SK-N-SH (cell line): ENCODE measurements around the gene CD79A. TPM values are rescaled to one million over a fixed set of nuclear protein-coding genes. Genes with fewer than 3 reads are reported as not detected.
A peak's percentile ranks its signal among the peaks of the same experiment; 100 is the strongest.

ENCODE experiments used
- CTCF ChIA-PET: fragments of 300-600, 350-600 bp; formaldehyde crosslinking; extraction: SDS; loops from one replicate; lab custom pipeline; 2021; lab: Yijun Ruan, JAX
- POLR2A ChIA-PET: fragments of 350-600 bp; sonication (Branson Sonifier 250); formaldehyde crosslinking; extraction: SDS; loops from one replicate; lab custom pipeline; 2020; ENCODE audit warnings: antibody characterized with exemption, inconsistent platforms; lab: Yijun Ruan, JAX
- DNase-seq: peaks from one replicate; pipeline ENCODE4 v3.0.0; 2012
- H2AFZ ChIP-seq: fragments of 200-600 bp; sonication (generic); 2 replicates; pipeline ENCODE4 v1.8.1; 2016; ENCODE audit warnings: antibody characterized with exemption, mild to moderate bottlenecking, low read depth
- H3F3A ChIP-seq: fragments of 200-600 bp; sonication (generic); replicated peaks from 2 replicates; pipeline ENCODE3; 2016; ENCODE audit warnings: antibody characterized with exemption, mild to moderate bottlenecking; ENCODE audit not compliant: insufficient read depth
- H3K27ac ChIP-seq, 2 experiments: fragments of 200-500 bp in 1 of 2; fragments of 200-600 bp in 1 of 2; sonication (Bioruptor generic) in 1 of 2; sonication (generic), shearing (Covaris generic) in 1 of 2; 2 replicates each; pipeline versions ENCODE4 v1.5.1 to v1.6.1; 2014 to 2016; ENCODE audit warnings: low read depth in 2 of 2, inconsistent platforms in 1 of 2, low read length in 1 of 2, mild to moderate bottlenecking in 1 of 2, mixed read lengths in 1 of 2
- H3K27me3 ChIP-seq: fragments of 200-600 bp; sonication (generic), shearing (Covaris generic); 2 replicates; pipeline ENCODE4 v1.6.1; 2016; ENCODE audit warnings: mixed run types; ENCODE audit not compliant: insufficient read depth
- H3K36me3 ChIP-seq, 2 experiments: fragments of 200-500 bp in 1 of 2; fragments of 200-600 bp in 1 of 2; sonication (Bioruptor generic) in 1 of 2; sonication (generic) in 1 of 2; replicated peaks in 1 of 2; 2 replicates each; pipeline versions ENCODE3 to v1.5.1; 2014 to 2016; ENCODE audit warnings: low read length in 1 of 2, mild to moderate bottlenecking in 1 of 2; ENCODE audit not compliant: insufficient read depth in 2 of 2, control insufficient read depth in 1 of 2
- H3K4me1 ChIP-seq, 2 experiments: fragments of 200-500 bp in 1 of 2; fragments of 200-600 bp in 1 of 2; sonication (Bioruptor generic) in 1 of 2; sonication (generic), shearing (Covaris generic) in 1 of 2; 2 replicates each; pipeline versions ENCODE4 v1.5.1 to v1.6.1; 2014 to 2016; ENCODE audit warnings: low read depth in 1 of 2, low read length in 1 of 2, mixed run types in 1 of 2; ENCODE audit not compliant: insufficient read depth in 2 of 2, control insufficient read depth in 1 of 2
- H3K4me2 ChIP-seq: fragments of 200-600 bp; sonication (generic), shearing (Covaris generic); 2 replicates; pipeline ENCODE4 v1.6.1; 2017; ENCODE audit warnings: mixed run types
- H3K4me3 ChIP-seq, 2 experiments: fragments of 200-500 bp in 1 of 2; fragments of 200-600 bp in 1 of 2; sonication (Bioruptor generic) in 1 of 2; sonication (generic), shearing (Covaris generic) in 1 of 2; 2 replicates each; pipeline versions ENCODE4 v1.5.1 to v1.8.1; 2014 to 2016; ENCODE audit warnings: low read depth in 2 of 2, inconsistent platforms in 1 of 2, low read length in 1 of 2, mild to moderate bottlenecking in 1 of 2, mixed read lengths in 1 of 2, moderate library complexity in 1 of 2
- H3K79me2 ChIP-seq: fragments of 200-600 bp; sonication (generic); 2 replicates; pipeline ENCODE4 v1.8.1; 2017; ENCODE audit warnings: mild to moderate bottlenecking; ENCODE audit not compliant: insufficient read depth
- H3K9ac ChIP-seq: fragments of 200-600 bp; sonication (generic); 2 replicates; pipeline ENCODE4 v1.6.1; 2017; ENCODE audit warnings: mixed run types
- H3K9me2 ChIP-seq: fragments of 200-600 bp; sonication (generic); 2 replicates; pipeline ENCODE4 v1.6.1; 2017; ENCODE audit warnings: mixed run types
- H3K9me3 ChIP-seq: fragments of 200-600 bp; sonication (generic); 2 replicates; pipeline ENCODE4 v1.6.1; 2017; ENCODE audit warnings: mixed run types, mild to moderate bottlenecking, moderate library complexity
- H4K20me1 ChIP-seq: fragments of 200-600 bp; sonication (generic); 2 replicates; pipeline ENCODE4 v1.6.1; 2017; ENCODE audit warnings: mild to moderate bottlenecking, mixed run types; ENCODE audit not compliant: insufficient read depth
- ELF1 ChIP-seq: IDR thresholded peaks from 2 replicates; pipeline ENCODE4 v1.4.0; 2012
- EP300 ChIP-seq, 2 experiments: IDR thresholded peaks; 2 replicates each; pipeline versions ENCODE4 v1.4.0 to v1.6.1; 2012; ENCODE audit warnings: borderline replicate concordance in 1 of 2, low read depth in 1 of 2, low read length in 1 of 2
- EZH2phosphoT487 ChIP-seq: fragments of 200-600 bp; sonication (generic); IDR thresholded peaks from 2 replicates; pipeline ENCODE4 v1.6.1; 2017; ENCODE audit warnings: low read depth, mixed run types, mild to moderate bottlenecking, antibody characterized with exemption, moderate library complexity, borderline replicate concordance
- FOSL2 ChIP-seq: IDR thresholded peaks from 2 replicates; pipeline ENCODE4 v1.4.0; 2012; ENCODE audit warnings: low read depth, mild to moderate bottlenecking, moderate library complexity, borderline replicate concordance
- GATA2 ChIP-seq: sonication (generic); formaldehyde crosslinking; IDR thresholded peaks from 2 replicates; pipeline ENCODE4 v1.5.0; 2020; ENCODE audit warnings: mild to moderate bottlenecking, missing genetic modification reagents
- JUND ChIP-seq: IDR thresholded peaks from 2 replicates; pipeline ENCODE4 v1.4.0; 2012
- MEF2A ChIP-seq: IDR thresholded peaks from 2 replicates; pipeline ENCODE4 v1.4.0; 2012; ENCODE audit warnings: low read depth, borderline replicate concordance
- MXI1 ChIP-seq: IDR thresholded peaks from 2 replicates; pipeline ENCODE4 v1.6.1; 2012; ENCODE audit warnings: mild to moderate bottlenecking, low read depth, low read length, improper control_type of control experiment
- NFIC ChIP-seq: IDR thresholded peaks from 2 replicates; pipeline ENCODE4 v1.4.0; 2012; ENCODE audit warnings: borderline replicate concordance
- NRF1 ChIP-seq: IDR thresholded peaks from 2 replicates; pipeline ENCODE4 v1.6.1; 2012; ENCODE audit warnings: low read depth, mild to moderate bottlenecking, low read length
- RAD21 ChIP-seq: IDR thresholded peaks from 2 replicates; pipeline ENCODE4 v1.6.1; 2012; ENCODE audit warnings: mild to moderate bottlenecking, low read length
- RXRA ChIP-seq: IDR thresholded peaks from 2 replicates; pipeline ENCODE4 v1.4.0; 2012; ENCODE audit warnings: low read depth, mild to moderate bottlenecking, borderline replicate concordance
- TCF12 ChIP-seq: IDR thresholded peaks from 2 replicates; pipeline ENCODE4 v1.4.0; 2012
- YY1 ChIP-seq: IDR thresholded peaks from 2 replicates; pipeline ENCODE4 v1.4.0; 2012; ENCODE audit warnings: low read depth, mild to moderate bottlenecking
- WGBS: methylation state at CpG from one replicate; pipeline ENCODE4 v1.1.6; 2017; ENCODE audit warnings: low lambda C conversion rate; 5-methylcytosine and 5-hydroxymethylcytosine counted together
- polyA plus RNA-seq, 3 experiments: library from polyadenylated mRNA; depleted of rRNA; stranded (reverse); fragments of >200 nt; gene quantifications; 2 replicates each; pipeline ENCODE4 v1.2.3, GENCODE V29; 2012
- TF ChIP-seq, protein P1 (sequence below): fragments of 150-350 bp; IDR thresholded peaks from 2 replicates; pipeline ENCODE4 v1.6.1; 2016; ENCODE audit warnings: mild to moderate bottlenecking, low read depth, low read length
- TF ChIP-seq, protein P2 (sequence below): IDR thresholded peaks from 2 replicates; pipeline ENCODE4; 2012
- TF ChIP-seq, protein P3 (sequence below): IDR thresholded peaks from 2 replicates; pipeline ENCODE4 v1.4.0; 2012; ENCODE audit warnings: low read depth
- TF ChIP-seq, protein P4 (sequence below): IDR thresholded peaks from 2 replicates; pipeline ENCODE4 v1.4.0; 2012; ENCODE audit warnings: low read depth, borderline replicate concordance
- TF ChIP-seq, protein P5 (sequence below): fragments of 150-350 bp; IDR thresholded peaks from 2 replicates; pipeline ENCODE4 v1.6.1; 2017; ENCODE audit warnings: antibody characterized with exemption, low read length, low read depth, borderline replicate concordance

The CD79A gene
- polyA plus RNA-seq, 1 of the 3 experiments (the other 2 are of a cell fraction), result 0.20 TPM

DNA sequence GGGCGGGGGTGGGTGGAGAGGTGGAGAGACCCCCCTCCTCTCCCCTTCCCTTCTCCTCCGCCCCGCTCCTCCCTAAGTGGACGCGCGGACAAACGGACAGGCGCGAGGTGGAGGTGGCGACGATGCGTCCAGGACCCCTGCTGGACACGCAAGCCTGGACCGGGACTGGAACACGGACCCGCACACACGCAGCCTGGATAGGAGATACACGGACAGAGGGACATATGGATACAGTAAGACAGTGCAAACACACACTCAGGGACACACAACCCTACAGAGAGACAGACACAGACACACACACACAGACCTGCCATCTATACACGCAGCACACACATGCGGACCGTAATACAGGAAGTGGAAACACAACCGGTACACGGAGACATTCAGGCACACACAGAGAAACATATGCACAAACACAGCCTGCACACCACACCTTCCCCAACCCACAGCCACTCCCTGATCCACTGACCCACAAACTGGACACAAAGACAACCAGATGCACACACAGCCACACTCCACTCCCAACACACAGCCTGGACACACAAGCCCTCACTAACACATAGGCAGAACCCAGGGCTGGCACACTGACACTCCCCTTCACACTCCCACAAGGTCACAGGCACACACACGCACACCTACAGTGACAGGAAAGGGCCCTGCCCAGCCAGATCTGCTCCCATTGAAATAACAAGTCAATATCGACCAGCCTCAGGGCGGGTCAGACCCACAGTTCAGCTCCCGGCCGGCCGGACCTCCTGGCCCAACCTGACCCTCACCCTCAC lies 51.9 kb downstream of the CD79A start:
- H2AFZ ChIP-seq, result no peak overlapping the region
- H3K9me3 ChIP-seq, result no peaks in the 10 kb centered on the region
- POLR2A ChIA-PET, result no interaction called here
- no peaks in the 10 kb centered on the region for H3K79me2 ChIP-seq
- no peaks in the 10 kb centered on the region for H3F3A ChIP-seq
- no peak overlapping the region; a peak in 1 of 4 replicates for H3K4me3 ChIP-seq
- no peak overlapping the region for H3K27ac ChIP-seq
- H3K36me3 ChIP-seq, result no peaks in the 10 kb centered on the region
- no peak for DNase-seq
- CTCF ChIA-PET, result interaction anchor here (0.6 to 2.3 kb wide), 5 partner anchors 29 to 716 kb away, joined by 3 to 8 read pairs (median 6); partner anchors contain the start of gene RABAC1
- H3K9ac ChIP-seq, result no peak overlapping the region
- 29% methylated on average over 29 of the region's 29 CpGs for WGBS
- H3K9me2 ChIP-seq, result no peaks in the 10 kb centered on the region
- H3K4me1 ChIP-seq, result peaks cover 0 to 14% of the 10 kb centered on the region in 2 experiments; a peak in 2 of 4 replicates
- peaks cover 24% of the 10 kb centered on the region for H3K27me3 ChIP-seq
- peak overlapping the region; percentile 93 for H3K4me2 ChIP-seq
- no peaks in the 10 kb centered on the region for H4K20me1 ChIP-seq
- TF ChIP-seq, protein P1, sequence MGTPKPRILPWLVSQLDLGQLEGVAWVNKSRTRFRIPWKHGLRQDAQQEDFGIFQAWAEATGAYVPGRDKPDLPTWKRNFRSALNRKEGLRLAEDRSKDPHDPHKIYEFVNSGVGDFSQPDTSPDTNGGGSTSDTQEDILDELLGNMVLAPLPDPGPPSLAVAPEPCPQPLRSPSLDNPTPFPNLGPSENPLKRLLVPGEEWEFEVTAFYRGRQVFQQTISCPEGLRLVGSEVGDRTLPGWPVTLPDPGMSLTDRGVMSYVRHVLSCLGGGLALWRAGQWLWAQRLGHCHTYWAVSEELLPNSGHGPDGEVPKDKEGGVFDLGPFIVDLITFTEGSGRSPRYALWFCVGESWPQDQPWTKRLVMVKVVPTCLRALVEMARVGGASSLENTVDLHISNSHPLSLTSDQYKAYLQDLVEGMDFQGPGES, result no peak
- TF ChIP-seq RXRA (no peak), MXI1 (no peak), GATA2 (CRISPR knock-in tag) (no peak), JUND (no peak), EZH2phosphoT487 (no peak), ELF1 (no peak), RAD21 (no peak), YY1 (no peak)
- TF ChIP-seq, protein P2, sequence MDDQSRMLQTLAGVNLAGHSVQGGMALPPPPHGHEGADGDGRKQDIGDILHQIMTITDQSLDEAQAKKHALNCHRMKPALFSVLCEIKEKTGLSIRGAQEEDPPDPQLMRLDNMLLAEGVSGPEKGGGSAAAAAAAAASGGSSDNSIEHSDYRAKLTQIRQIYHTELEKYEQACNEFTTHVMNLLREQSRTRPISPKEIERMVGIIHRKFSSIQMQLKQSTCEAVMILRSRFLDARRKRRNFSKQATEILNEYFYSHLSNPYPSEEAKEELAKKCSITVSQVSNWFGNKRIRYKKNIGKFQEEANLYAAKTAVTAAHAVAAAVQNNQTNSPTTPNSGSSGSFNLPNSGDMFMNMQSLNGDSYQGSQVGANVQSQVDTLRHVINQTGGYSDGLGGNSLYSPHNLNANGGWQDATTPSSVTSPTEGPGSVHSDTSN, result no peak
- TF ChIP-seq, protein P3, sequence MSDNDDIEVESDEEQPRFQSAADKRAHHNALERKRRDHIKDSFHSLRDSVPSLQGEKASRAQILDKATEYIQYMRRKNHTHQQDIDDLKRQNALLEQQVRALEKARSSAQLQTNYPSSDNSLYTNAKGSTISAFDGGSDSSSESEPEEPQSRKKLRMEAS, result no peak

DNA sequence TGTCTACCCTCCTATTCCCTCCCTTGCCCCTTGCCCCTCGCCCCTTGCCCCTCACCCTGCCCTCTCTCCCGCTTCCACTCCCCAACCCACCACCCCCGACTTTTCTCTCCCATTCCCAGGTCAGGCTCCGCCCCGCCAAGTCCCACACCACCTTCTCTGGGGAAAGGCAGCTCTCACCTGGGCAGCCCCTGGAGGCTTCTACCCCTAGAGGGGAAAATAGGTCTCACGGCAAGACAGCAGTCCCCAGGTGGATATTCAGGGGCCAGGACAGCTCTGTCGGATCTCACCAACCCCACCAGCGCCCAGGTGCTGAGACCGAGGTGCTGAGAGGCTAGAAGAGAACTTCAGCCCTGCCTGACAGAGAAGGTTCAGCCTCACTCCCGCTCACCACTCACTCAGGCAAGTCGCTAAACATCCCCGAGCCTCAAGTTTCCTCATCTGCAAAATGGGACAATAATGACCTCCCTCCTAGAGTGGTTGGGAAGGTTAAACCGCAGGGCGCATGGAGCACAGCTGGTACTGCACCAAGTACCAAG lies 52.5 kb downstream of the CD79A start:
- Histone ChIP-seq H3K27me3 (peaks cover 24% of the 10 kb centered on the region), H3K9ac (no peak overlapping the region), H4K20me1 (no peaks in the 10 kb centered on the region), H3K9me2 (no peaks in the 10 kb centered on the region), H3K36me3 (no peaks in the 10 kb centered on the region), H3K4me2 (no peak overlapping the region), H3K27ac (no peak overlapping the region), H3K79me2 (no peaks in the 10 kb centered on the region), H3K4me3 (no peak overlapping the region), H3K4me1 (peaks cover 0 to 14% of the 10 kb centered on the region in 2 experiments; a peak in 2 of 4 replicates), H3F3A (no peaks in the 10 kb centered on the region), H3K9me3 (no peaks in the 10 kb centered on the region), H2AFZ (no peak overlapping the region)
- ChIA-PET POLR2A (no interaction called here), CTCF (interaction anchor here (0.6 to 2.3 kb wide), 4 partner anchors 25 to 57 kb away, joined by 3 to 6 read pairs (median 4); partner anchors contain the start of gene RABAC1)
- WGBS, result 81% methylated on average over 14 of the region's 14 CpGs
- DNase-seq, result no peak
- TF ChIP-seq MXI1 (no peak), TCF12 (no peak), MEF2A (no peak), NRF1 (no peak), EZH2phosphoT487 (no peak), NFIC (no peak), FOSL2 (no peak), EP300 (IDR thresholded peaks at IDR 0.05; ENCODE audit: borderline replicate concordance in 1 of 2, low read depth in 1 of 2, low read length in 1 of 2) (no peak)
- TF ChIP-seq, protein P3, result no peak
- TF ChIP-seq, protein P4, sequence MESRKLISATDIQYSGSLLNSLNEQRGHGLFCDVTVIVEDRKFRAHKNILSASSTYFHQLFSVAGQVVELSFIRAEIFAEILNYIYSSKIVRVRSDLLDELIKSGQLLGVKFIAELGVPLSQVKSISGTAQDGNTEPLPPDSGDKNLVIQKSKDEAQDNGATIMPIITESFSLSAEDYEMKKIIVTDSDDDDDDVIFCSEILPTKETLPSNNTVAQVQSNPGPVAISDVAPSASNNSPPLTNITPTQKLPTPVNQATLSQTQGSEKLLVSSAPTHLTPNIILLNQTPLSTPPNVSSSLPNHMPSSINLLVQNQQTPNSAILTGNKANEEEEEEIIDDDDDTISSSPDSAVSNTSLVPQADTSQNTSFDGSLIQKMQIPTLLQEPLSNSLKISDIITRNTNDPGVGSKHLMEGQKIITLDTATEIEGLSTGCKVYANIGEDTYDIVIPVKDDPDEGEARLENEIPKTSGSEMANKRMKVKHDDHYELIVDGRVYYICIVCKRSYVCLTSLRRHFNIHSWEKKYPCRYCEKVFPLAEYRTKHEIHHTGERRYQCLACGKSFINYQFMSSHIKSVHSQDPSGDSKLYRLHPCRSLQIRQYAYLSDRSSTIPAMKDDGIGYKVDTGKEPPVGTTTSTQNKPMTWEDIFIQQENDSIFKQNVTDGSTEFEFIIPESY, result no peak
- TF ChIP-seq, protein P5, sequence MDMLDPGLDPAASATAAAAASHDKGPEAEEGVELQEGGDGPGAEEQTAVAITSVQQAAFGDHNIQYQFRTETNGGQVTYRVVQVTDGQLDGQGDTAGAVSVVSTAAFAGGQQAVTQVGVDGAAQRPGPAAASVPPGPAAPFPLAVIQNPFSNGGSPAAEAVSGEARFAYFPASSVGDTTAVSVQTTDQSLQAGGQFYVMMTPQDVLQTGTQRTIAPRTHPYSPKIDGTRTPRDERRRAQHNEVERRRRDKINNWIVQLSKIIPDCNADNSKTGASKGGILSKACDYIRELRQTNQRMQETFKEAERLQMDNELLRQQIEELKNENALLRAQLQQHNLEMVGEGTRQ, result no peak
- TF ChIP-seq, protein P2, result no peak
